WTC11 (cell line): ENCODE measurements around the gene GDPD4.

Experiments used
- ATF1 ChIP-seq: sonication (generic); formaldehyde crosslinking; IDR thresholded peaks from 2 replicates; pipeline ENCODE4 v1.8.1; 2023; ENCODE audit warnings: mild to moderate bottlenecking, moderate library complexity, missing genetic modification reagents
- ESRRA ChIP-seq: sonication (generic); formaldehyde crosslinking; IDR thresholded peaks from 2 replicates; pipeline ENCODE4 v1.8.1; 2022; ENCODE audit warnings: mild to moderate bottlenecking, missing genetic modification reagents, borderline replicate concordance
- FOXJ3 ChIP-seq: sonication (generic); formaldehyde crosslinking; IDR thresholded peaks from 2 replicates; pipeline ENCODE4 v1.9.0; 2021; ENCODE audit warnings: missing genetic modification reagents, mild to moderate bottlenecking, borderline replicate concordance
- FOXP1 ChIP-seq: sonication (generic); formaldehyde crosslinking; IDR thresholded peaks from 2 replicates; pipeline ENCODE4 v1.8.0; 2022; ENCODE audit warnings: missing genetic modification reagents, mild to moderate bottlenecking, moderate library complexity, borderline replicate concordance
- HMGA2 ChIP-seq: fragments of 250-450 bp; sonication (Bioruptor Pico); IDR thresholded peaks from 2 replicates; pipeline ENCODE4 v1.4.0; 2021; ENCODE audit warnings: mild to moderate bottlenecking, moderate library complexity
- JUN ChIP-seq: sonication (generic); formaldehyde crosslinking; IDR thresholded peaks from 2 replicates; pipeline ENCODE4 v1.8.0; 2023; ENCODE audit warnings: mild to moderate bottlenecking, missing genetic modification reagents
- SP1 ChIP-seq: sonication (generic); formaldehyde crosslinking; conservative IDR thresholded peaks from 2 replicates; pipeline ENCODE4 v1.8.1; 2022; ENCODE audit warnings: missing genetic modification reagents
- TEAD1 ChIP-seq: sonication (generic); formaldehyde crosslinking; IDR thresholded peaks from 2 replicates; pipeline ENCODE4 v1.8.0; 2022; ENCODE audit warnings: mild to moderate bottlenecking, missing genetic modification reagents
- TF ChIP-seq, protein P1 (sequence below): fragments of 200-600 bp; IDR thresholded peaks from 2 replicates; pipeline ENCODE4 v1.8.0; 2022; ENCODE audit warnings: antibody characterized with exemption
- TF ChIP-seq, protein P2 (sequence below): sonication (generic); formaldehyde crosslinking; IDR thresholded peaks from 2 replicates; pipeline ENCODE4 v1.8.0; 2022; ENCODE audit warnings: mild to moderate bottlenecking, missing genetic modification reagents
- TF ChIP-seq, protein P3 (sequence below): sonication (generic); formaldehyde crosslinking; IDR thresholded peaks from 2 replicates; pipeline ENCODE4 v1.8.1; 2022; ENCODE audit warnings: low read depth, mild to moderate bottlenecking, moderate library complexity, missing genetic modification reagents, borderline replicate concordance
- TF ChIP-seq, protein P4 (sequence below): sonication (generic); formaldehyde crosslinking; IDR thresholded peaks from 2 replicates; pipeline ENCODE4 v1.8.0; 2022; ENCODE audit warnings: mild to moderate bottlenecking, missing genetic modification reagents
- TF ChIP-seq, protein P5 (sequence below): sonication (generic); formaldehyde crosslinking; IDR thresholded peaks from 2 replicates; pipeline ENCODE4 v1.8.0; 2023; ENCODE audit warnings: mild to moderate bottlenecking, missing genetic modification reagents

DNA sequence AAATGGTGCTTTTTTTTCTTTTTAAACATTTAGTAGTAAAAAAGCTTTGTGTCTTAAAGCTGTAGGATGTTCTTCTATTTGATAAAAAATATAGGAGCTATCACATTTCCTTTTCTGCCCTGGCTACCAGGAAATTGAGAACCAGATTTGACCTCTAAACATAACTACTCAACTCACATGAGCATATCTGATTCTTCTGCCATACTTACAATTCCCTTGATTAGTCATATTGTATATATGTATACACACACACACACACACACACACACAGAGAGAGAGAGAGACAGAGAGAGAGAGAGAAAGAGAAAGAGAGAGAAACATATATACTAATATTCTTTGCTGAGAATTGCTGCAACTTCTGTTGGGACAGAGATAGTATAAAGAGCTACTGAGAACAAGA lies 23.0 kb upstream of the GDPD4 start:
- TF ChIP-seq, protein P1, sequence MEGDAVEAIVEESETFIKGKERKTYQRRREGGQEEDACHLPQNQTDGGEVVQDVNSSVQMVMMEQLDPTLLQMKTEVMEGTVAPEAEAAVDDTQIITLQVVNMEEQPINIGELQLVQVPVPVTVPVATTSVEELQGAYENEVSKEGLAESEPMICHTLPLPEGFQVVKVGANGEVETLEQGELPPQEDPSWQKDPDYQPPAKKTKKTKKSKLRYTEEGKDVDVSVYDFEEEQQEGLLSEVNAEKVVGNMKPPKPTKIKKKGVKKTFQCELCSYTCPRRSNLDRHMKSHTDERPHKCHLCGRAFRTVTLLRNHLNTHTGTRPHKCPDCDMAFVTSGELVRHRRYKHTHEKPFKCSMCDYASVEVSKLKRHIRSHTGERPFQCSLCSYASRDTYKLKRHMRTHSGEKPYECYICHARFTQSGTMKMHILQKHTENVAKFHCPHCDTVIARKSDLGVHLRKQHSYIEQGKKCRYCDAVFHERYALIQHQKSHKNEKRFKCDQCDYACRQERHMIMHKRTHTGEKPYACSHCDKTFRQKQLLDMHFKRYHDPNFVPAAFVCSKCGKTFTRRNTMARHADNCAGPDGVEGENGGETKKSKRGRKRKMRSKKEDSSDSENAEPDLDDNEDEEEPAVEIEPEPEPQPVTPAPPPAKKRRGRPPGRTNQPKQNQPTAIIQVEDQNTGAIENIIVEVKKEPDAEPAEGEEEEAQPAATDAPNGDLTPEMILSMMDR: no peak
- TF ChIP-seq TEAD1 (CRISPR knock-in tag) (no peak), FOXP1 (CRISPR knock-in tag) (no peak), HMGA2 (CRISPR knock-in tag) (no peak), SP1 (CRISPR knock-in tag) (no peak), ESRRA (CRISPR knock-in tag) (no peak), JUN (CRISPR knock-in tag) (no peak), FOXJ3 (CRISPR knock-in tag) (no peak), ATF1 (CRISPR knock-in tag) (no peak)
- TF ChIP-seq, protein P2, sequence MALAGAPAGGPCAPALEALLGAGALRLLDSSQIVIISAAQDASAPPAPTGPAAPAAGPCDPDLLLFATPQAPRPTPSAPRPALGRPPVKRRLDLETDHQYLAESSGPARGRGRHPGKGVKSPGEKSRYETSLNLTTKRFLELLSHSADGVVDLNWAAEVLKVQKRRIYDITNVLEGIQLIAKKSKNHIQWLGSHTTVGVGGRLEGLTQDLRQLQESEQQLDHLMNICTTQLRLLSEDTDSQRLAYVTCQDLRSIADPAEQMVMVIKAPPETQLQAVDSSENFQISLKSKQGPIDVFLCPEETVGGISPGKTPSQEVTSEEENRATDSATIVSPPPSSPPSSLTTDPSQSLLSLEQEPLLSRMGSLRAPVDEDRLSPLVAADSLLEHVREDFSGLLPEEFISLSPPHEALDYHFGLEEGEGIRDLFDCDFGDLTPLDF (CRISPR knock-in tag): no peak
- TF ChIP-seq, protein P3, sequence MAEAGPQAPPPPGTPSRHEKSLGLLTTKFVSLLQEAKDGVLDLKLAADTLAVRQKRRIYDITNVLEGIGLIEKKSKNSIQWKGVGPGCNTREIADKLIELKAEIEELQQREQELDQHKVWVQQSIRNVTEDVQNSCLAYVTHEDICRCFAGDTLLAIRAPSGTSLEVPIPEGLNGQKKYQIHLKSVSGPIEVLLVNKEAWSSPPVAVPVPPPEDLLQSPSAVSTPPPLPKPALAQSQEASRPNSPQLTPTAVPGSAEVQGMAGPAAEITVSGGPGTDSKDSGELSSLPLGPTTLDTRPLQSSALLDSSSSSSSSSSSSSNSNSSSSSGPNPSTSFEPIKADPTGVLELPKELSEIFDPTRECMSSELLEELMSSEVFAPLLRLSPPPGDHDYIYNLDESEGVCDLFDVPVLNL: no peak
- TF ChIP-seq, protein P4, sequence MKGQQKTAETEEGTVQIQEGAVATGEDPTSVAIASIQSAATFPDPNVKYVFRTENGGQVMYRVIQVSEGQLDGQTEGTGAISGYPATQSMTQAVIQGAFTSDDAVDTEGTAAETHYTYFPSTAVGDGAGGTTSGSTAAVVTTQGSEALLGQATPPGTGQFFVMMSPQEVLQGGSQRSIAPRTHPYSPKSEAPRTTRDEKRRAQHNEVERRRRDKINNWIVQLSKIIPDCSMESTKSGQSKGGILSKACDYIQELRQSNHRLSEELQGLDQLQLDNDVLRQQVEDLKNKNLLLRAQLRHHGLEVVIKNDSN (CRISPR knock-in tag): no peak
- TF ChIP-seq, protein P5, sequence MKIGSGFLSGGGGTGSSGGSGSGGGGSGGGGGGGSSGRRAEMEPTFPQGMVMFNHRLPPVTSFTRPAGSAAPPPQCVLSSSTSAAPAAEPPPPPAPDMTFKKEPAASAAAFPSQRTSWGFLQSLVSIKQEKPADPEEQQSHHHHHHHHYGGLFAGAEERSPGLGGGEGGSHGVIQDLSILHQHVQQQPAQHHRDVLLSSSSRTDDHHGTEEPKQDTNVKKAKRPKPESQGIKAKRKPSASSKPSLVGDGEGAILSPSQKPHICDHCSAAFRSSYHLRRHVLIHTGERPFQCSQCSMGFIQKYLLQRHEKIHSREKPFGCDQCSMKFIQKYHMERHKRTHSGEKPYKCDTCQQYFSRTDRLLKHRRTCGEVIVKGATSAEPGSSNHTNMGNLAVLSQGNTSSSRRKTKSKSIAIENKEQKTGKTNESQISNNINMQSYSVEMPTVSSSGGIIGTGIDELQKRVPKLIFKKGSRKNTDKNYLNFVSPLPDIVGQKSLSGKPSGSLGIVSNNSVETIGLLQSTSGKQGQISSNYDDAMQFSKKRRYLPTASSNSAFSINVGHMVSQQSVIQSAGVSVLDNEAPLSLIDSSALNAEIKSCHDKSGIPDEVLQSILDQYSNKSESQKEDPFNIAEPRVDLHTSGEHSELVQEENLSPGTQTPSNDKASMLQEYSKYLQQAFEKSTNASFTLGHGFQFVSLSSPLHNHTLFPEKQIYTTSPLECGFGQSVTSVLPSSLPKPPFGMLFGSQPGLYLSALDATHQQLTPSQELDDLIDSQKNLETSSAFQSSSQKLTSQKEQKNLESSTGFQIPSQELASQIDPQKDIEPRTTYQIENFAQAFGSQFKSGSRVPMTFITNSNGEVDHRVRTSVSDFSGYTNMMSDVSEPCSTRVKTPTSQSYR (CRISPR knock-in tag): no peak
